Measurements from ENCODE around the gene MAPK1.
A peak's percentile ranks its signal among the peaks of the same experiment; 100 is the strongest.
"Not testable (repeated sequence)": the region's sequence is repeated elsewhere in the genome, so short reads cannot be mapped to it uniquely, and the experiment has no call there.

MAPK1 gene

GRCh38 chr22:21845558-21846453 is 21.6 kb downstream of the MAPK1 start:
- no peak for DNase-seq (ENCODE audit: low read depth)

GRCh38 chr22:21842946-21843345 is 24.5 kb downstream of the MAPK1 start:
- no peak for DNase-seq (ENCODE audit: low read depth)

- DNase-seq (ENCODE audit: low read depth), result no peak
Measured at GRCh38 chr22:21841422-21841821, 26.0 kb downstream of the MAPK1 start.

GRCh38 chr22:21840236-21840823 is 27.1 kb downstream of the MAPK1 start:
- no peak for DNase-seq (ENCODE audit: low read depth)

- DNase-seq (ENCODE audit: low read depth), result no peak
Measured at GRCh38 chr22:21839765-21840140, 27.7 kb downstream of the MAPK1 start.

- not testable (repeated sequence) for DNase-seq (ENCODE audit: low read depth)
Measured at GRCh38 chr22:21839104-21839764, 28.2 kb downstream of the MAPK1 start.

GRCh38 chr22:21837248-21837979 is 30.0 kb downstream of the MAPK1 start:
- peak; percentile 70 for DNase-seq (ENCODE audit: low read depth)

GRCh38 chr22:21836486-21836885 is 31.0 kb downstream of the MAPK1 start:
- not testable (repeated sequence) for DNase-seq (ENCODE audit: low read depth)

- DNase-seq (ENCODE audit: low read depth), result no peak
Measured at GRCh38 chr22:21835378-21835777, 32.1 kb downstream of the MAPK1 start.

GRCh38 chr22:21834869-21835268 is 32.6 kb downstream of the MAPK1 start:
- DNase-seq (ENCODE audit: low read depth), result no peak

GRCh38 chr22:21832291-21833290 is 34.9 kb downstream of the MAPK1 start:
- DNase-seq (ENCODE audit: low read depth), result no peak

GRCh38 chr22:21829523-21829922 is 37.9 kb downstream of the MAPK1 start:
- no peak for DNase-seq (ENCODE audit: low read depth)

- no peak for DNase-seq (ENCODE audit: low read depth)
Measured at GRCh38 chr22:21828268-21828638, 39.2 kb downstream of the MAPK1 start.

- DNase-seq (ENCODE audit: low read depth), result no peak
Measured at GRCh38 chr22:21827628-21828267, 39.7 kb downstream of the MAPK1 start.

GRCh38 chr22:21826204-21826603 is 41.2 kb downstream of the MAPK1 start:
- DNase-seq (ENCODE audit: low read depth), result no peak

GRCh38 chr22:21824962-21825361 is 42.5 kb downstream of the MAPK1 start:
- DNase-seq (ENCODE audit: low read depth), result not testable (repeated sequence)

- no peak for DNase-seq (ENCODE audit: low read depth)
Measured at GRCh38 chr22:21824445-21824912, 43.0 kb downstream of the MAPK1 start.

GRCh38 chr22:21823740-21824444 is 43.6 kb downstream of the MAPK1 start:
- DNase-seq (ENCODE audit: low read depth), result no peak

- no peak for DNase-seq (ENCODE audit: low read depth)
Measured at GRCh38 chr22:21819183-21819770, 48.2 kb downstream of the MAPK1 start.

Data from non-pigmented ciliary epithelial cell (primary cell).